Fibroblast of peridontal ligament (primary cell): ENCODE results near the gene IL23R.
A peak's percentile ranks its signal among the peaks of the same experiment; 100 is the strongest.

Experiments used
- DNase-seq: peaks from one replicate; pipeline ENCODE4 v3.0.0-alpha.2; 2010; ENCODE audit errors: extremely low read depth

The IL23R gene

DNA sequence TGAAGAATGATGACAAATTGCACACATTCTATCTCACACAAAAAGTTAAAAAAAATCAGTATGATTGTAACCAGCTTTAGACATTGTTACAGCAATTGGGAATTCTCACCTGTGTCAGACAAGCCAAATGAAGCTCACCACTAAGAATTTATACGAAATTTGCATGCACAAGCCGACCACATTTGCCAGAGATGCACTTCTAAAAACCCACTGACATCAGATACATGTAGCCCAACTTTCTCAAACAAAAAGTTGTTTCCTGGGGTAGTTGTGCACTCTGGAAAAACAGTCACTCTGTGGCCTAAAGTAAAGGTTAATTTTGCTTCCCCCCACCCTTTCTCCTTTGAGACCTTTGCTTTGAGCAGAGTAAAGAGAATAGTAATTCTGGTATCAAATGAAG lies 73.5 kb downstream of the IL23R start:
- DNase-seq: no peak

DNA sequence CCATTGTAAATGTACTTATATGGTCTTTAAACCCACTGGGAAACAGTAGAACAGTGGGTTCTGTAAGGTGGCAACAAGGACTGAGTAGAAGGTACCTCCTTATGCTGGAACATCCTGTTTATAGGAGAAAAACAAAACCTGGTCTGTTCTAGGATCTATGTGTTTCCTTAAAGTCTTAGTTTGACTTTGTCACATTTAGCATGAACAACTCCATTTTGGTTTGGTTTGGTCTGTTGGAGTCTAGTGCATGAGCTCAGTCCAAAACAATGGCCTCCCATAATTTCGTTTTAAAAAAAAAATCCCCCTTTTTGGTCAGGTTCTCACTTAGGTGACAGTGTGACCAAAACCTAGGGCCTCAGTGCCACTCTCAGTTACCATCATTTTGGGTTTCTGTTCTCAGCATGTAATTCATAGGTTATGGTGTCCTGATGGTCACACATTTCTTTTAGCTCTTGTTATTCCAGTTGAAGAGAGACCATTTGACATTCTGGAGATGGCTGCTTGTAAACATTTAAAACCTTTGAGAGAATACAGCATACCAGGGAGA lies 75.0 kb downstream of the IL23R start:
- no peak for DNase-seq

DNA sequence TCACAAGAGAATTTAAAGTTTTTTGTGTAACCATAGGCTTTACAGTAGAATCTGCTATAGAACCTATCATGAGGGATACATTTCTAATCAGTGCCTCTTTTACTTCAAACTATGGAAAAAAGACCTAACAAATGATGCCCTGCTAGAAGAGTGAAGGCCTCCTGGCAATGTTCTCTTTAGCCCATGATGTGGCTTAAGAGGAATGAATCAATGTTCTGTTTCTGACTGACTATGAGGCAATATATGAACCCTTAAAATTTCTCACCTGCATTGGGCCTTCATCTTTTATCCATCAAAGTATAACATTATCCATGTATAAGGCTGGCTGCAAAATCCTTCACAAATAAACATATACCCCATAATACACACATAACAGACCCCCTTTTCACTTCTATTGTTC lies 75.8 kb downstream of the IL23R start:
- DNase-seq: no peak

DNA sequence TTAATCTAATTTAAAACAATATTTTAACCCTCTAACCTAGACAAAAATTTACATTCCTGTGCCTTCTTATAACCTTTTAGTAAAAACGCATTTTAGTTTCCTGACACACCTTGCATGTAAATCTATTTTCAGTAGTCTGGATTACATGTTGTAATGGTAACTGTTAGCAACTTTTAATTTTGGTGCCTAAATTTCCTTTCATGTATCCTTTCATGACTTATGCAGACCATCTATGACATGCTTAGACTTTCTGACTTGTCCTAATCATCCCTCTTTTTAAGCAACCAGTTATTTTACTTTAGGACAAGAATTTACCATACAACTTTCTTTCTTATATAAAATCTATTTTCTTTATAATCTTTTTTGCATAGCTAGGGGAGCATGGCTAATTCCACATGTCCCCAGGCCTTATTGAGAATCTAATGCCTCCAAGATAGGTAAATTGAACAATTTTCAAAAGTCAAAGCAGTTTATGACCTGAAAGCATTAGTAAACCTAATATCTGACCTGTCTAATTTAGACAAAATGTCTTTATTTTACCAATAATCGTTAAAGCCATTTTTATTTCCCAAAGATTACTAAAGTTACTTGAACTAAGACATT lies 83.9 kb downstream of the IL23R start:
- no peak for DNase-seq

DNA sequence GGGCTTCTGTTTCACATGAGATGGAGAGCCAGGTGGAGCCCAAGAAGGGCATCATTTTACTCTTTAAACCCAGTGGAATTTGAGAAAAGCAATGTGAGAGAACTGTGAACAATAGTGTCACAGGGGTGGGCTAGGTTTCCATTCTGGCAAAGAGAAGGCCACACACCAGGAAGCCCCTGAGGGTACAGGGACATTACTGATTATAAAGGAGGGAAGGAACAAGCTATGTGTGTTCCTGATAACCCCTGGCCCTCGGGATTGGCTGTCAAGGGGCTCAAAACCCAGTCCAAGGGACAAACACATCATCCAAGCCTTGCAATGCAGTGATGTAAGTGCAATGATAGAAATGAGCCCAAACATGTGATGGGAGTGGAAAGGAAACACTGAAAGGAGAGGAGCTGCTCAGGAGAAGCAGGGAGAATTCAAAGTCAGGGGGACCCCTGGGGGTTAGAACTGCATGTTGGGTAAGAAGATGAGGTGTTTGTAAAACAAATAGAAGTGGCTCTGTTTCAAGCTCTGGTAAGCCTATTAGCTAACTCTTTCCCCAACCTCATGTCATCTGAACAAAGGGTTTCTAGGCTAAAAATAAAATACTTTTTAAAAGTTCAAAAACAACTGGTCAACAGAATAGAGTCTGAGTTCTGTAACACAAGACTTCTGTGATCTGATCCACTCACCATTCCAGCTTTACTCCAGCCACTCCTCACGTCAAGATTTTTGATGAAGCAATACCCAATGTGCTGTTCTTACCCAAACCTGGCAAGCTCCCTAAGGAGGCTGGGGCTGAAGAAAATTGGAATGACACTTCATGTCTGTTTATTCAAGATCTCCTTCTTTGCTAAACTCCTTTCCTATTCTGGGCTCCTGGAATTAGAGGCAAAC lies 90.3 kb downstream of the IL23R start:
- peak; percentile 33 for DNase-seq

DNA sequence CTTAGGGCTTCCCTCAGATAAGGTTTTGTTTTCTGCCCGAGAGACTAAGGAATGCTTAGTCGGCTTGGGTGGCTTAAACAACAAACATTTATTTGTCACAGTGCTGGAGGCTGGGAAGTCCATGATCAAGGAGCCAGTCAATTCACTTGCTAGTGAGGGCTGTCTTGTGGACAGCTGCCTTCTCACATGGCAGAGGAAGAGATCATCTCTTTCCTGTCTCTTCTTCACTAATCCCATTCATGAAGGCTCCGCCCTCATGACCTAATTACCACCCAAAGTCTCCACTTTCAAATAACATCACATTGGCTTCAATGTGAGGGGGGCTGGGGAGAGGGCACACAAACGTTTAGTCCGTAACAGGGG lies 90.9 kb downstream of the IL23R start:
- no peak for DNase-seq

DNA sequence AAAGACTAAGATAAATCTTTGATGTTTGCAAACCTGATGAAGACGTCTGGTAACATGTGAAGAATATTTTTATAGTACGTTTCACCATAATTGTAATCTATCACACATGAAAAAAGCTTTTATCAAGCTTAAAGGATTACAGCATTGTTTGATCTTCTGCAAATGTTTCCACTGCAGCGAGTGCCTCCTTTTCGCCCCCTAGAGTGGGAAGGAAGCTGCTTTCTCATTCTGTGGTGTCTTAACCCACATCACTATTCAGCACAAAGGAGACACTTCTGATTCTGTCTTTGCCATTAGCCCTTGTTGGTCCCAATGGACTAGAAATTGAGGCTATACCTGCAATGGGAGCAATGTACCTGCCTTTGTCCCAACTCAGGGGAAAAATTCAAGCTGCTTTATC lies 95.4 kb downstream of the IL23R start:
- no peak for DNase-seq

DNA sequence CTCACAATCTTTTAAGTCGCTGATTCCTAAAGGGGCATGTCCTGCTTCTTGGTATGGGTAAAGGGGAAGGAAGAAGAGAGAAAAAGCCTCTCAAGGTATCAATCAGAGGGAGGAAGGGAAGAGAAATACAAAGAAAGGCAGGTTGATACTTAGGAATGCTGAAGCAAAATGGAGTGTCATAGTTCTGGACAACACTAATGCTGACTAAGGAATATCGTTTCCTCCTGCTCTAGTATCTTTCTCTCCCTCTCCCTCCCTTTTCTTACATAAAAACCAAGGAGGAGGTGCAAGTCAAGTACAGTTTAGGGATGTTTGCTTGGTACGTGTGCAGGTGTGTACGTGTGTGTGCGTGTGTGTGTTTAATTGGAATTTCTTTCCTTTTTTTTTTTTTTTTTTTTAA lies 96.5 kb downstream of the IL23R start:
- DNase-seq: no peak

DNA sequence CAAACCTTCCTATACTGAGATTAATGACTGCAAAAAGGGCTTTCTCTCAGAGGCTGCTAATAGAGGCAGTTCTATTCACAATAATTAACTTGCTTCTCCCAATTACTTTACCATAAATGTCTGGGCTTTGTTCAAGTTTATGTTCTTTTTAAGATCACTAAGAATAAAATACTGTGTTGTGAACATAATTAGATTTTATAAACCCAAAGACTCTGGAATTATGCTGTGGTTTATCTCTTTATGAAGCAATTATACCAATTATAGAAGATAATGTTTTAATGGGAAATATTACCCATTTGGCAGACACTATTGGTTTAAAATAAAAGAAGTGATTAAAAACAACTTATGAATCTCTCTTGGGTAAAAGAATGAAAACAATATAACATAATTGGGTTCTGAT lies 97.9 kb downstream of the IL23R start:
- DNase-seq: no peak

DNA sequence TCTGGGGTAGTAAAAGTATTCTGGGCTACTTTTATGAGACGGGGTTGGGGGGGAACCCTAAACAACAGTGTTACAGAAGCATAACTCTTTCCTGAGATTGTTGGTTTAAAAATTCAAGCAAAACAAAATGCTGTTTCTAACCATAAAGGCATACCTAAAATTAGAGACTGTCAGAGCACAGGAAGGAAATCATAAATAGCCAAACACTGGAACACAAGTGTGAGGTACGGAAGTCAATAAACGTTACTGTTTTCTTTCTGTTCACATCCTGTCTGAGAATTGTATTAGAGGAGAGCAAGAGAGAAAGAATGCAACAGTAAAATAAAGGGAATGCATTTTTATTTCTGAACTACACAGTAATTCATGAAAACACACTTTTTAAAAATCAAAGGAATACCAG lies 98.6 kb downstream of the IL23R start:
- DNase-seq: no peak

DNA sequence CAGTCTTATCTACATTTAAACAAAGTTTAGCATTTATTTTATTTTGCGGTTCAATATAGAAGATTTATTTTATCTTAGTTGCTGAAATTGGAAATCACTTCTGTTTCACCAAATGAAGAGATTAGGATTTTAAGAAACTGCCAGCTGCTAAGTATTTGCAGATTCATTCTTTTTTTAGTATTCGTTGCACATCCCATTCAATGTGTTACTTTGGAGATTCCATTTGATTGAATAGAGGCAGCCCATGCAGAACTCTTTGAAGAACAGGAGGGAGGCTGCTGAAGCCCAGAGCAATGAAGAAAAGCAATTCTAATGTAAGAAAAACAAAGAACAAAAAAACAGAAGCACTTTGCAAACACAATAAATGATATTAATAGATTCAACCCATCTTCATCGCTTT lies 102.8 kb downstream of the IL23R start:
- DNase-seq: no peak

DNA sequence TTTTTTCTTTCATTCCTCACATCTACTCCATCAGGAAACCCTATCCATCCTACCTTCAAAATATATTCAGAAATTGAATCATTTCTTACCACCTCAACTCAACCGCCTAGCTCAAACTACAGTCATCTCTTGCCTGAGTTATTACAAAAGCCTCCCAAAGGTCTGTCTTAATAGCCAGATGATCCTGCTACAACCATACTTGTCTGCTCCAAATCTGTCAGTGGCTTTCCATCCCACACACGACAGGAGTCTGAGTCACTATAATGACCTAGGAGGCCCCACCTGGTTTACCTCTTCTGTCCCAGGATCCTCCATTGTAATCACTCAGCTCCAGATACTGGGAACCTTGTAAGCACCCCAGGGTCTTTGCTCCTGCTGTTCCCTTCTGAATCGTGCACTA lies 104.3 kb downstream of the IL23R start:
- DNase-seq: no peak

DNA sequence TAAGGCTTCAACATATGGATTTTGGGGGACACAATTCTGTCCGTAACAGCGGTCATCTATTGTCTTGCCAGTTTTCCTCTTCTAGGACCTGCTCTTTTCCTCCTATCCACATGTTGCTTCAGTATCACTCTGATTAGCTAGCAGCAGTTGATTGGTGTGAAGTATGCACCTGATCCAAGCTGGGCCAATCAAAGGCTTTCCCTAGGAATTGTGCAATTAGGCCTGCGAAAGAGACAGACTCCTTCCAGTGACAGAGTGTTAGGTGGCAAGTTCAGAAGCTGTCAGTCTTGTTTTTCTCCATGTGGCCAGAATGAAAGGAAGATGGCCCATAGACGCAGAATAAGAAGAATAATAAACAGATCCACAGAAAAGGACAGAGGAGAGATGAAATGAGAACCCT lies 107.3 kb downstream of the IL23R start:
- DNase-seq: no peak

DNA sequence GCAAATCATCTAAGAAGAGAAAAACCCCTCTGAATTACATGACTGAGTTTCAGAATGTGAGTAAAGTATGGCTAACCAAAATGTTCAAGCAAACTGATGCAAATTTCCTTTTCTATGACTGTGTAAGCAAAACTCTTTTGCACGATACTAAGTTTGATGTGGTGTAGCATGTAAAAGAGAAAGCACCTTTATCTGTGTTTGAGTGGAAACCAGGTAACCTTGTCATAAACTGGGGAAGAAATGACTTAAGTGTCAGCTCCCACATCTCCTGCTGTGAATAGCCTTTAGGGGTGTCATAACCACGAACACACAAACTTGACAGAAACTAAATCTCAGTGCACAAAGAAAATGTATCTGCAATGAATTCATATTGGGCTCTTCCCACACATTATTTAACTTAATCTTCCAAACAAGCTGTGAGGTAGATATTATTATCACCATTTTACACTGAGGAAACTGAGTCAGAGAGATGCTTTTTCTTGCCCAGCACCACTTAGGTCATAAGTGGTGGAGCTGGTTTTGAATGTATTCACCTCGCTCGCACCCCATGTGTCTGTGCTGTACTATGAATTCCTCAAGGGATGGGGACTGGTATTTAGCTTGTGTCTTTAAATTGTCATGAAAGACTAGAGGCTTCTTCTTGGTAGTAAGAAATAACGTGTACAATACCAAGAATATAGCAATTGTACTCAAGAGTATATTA lies 108.5 kb downstream of the IL23R start:
- DNase-seq: no peak

DNA sequence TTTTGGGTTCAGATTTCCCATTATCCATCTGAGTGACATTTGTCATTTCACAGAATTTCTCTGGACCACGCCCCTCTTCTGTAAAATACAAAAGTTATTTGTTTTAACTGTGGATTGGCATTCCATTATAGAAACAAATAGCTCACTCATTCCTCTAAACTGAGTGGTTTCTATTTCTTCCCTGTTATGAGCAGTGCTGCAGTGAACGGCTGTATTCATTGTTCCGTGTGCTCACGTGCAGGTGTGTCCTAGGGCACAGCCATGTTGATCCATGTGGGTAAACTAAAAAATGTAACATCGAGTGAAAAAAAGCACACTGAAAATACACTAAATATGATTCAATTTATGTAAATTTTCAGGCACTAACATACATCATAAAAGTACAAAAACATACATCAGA lies 114.4 kb downstream of the IL23R start:
- DNase-seq: no peak

DNA sequence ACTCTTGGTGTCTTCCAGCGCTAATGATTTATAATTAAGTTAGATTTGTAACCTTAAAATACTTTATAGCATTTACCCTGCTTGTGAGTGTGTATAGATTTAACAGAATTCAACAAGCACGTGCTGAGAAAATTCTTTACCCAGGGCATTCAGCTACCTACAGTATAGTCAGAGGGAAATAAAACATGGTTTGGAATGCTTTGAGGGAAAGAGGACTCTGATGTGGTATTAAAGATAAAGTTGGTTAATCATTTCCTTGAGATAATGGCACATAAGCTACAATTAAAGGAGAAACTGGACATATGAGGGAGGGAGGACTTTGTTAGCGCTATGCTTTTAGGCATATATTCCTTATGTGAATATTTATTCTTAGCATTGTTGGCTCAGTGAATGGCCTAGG lies 115.0 kb downstream of the IL23R start:
- DNase-seq: no peak

DNA sequence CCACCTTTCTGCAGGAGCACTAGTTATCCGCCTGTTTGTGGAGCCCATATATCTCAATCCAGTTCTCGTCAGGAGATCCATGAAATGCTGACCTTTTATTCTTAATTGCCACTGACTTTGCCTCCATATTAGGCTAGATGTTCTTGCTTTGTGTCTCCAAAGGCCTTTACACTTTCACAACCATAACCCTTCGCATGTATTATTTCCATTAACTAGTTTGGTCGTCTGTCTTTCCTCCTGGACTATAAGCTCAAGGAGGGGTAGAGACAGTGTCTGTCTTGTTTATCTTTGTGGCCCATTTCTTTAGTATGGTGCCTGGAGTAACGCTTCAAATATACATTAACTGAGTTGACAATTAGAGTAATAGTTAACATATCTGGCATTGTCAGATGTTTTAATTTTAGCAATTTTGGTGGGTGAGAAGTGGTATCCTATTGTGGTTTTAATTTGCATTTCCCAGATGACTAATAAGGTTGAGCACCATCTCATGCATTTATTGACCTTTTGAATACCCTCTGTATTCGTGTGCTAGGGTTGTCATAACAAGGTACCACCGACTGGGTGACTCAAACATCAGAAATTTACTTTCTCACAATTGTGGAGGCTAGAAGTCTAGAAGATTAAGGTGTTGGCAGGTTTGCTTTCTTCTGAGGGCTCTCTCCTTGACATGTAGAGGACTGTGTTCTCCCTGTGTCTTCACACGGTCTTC lies 119.7 kb downstream of the IL23R start:
- no peak for DNase-seq

DNA sequence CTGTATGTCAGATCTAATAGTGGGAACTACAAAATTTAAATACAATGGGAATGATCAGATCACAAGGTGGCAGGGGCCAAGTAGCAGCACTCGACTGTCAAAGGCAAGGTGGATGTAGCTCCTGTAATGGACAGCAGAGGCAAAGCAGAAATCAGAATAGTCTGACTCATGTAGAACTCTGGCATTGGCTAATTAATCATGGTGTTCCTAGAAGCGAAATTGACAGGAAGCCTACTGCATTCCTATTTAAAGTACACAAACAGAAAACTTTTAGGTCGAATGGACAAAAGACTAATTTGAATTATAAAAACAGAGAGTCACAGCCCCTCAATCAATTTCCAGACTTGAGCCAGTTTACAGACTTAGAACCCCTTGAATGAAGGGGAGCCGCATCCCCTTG lies 124.0 kb downstream of the IL23R start:
- no peak for DNase-seq

DNA sequence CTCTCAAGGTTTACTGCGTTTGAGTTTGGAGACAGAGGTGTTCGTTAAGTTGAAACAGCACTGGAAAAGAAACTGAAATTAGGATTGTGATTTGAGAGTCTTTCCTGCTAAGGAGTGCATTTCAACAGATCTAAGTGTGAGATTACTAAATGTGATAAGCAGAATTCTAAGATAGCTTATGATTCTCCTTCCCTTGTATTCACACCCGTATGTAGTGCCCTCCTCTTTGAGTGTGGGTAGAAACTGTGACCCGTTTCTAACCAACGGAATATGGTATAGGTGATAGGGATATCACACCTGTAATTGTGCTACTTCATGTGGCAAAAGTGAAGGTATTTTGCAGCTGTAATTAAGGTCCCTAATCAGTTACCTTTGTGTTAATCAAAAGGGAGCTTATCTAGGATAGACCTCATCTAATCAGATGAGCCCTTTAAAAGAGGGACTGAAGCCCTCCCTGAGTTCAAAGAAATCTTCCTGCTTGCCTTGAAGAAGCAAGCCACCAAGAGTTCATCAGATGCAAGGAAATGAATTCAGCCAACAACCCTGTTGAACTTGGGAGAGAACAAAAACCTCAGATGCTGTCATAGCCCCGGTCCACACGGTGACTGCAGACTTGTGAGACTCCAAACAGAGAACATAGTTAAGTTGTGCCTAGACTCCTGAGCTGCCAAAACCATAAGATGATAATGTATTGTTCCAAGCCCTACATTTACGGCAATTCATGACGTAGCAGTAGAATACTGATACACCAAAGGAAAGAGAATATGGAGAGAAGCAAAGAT lies 128.8 kb downstream of the IL23R start:
- no peak for DNase-seq

DNA sequence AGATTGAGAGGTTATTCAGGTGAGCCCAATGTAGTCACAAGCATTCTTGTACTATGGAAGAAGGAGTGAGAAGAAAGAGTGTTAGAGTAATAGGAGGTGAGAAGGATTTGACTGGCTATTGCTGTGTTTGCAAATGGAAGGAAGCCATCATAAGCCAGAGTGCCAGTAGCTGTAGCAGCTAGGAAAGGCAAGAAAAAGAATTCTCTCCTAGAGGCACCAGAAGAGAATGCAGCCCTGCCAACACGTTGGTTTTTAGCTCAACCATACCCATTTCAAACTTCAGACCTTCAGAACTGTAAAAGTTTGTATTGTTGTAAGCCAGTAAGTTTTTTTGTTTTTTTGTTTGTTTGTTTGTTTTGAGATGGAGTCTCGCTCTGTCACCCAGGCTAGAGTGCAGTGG lies 132.5 kb downstream of the IL23R start:
- no peak for DNase-seq

DNA sequence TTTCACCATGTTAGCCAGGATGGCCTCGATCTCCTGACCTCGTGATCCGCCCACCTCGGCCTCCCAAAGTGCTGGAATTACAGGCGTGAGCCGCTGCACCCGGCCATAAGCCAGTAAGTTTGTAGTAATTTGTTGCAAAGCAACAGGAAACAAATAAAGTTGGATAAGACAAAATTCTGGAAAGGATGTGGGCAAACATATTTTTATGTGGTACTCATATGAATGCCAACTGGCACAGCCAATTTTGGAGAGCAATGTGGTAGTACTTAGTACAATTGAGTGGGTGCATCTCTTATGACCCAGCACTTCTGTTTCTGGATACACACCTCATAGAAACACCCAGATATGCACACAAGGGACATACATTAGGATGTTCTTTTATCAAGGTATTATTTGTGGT lies 133.0 kb downstream of the IL23R start:
- DNase-seq: no peak
